DMS153 treated with DMSO at 0.1 percent for 48 hours (cell line): ENCODE measurements around the gene TOR3A.

Source experiments
- DNase-seq: peaks from one replicate; lab custom pipeline; 2025; ENCODE audit not compliant: unreplicated experiment; lab: John Stamatoyannopoulos, UW

TOR3A gene

GRCh38 chr1:179066471-179066870 is 15.4 kb upstream of the TOR3A start:
- DNase-seq, result no peak

- DNase-seq, result no peak
These were observed 4.5 kb upstream of the TOR3A start for GRCh38 chr1:179077396-179077795.

- DNase-seq, result peak; percentile 88
These were observed 2.6 kb upstream of the TOR3A start for GRCh38 chr1:179079113-179079761.

GRCh38 chr1:179080866-179081686 is 794 bp upstream of the TOR3A start:
- DNase-seq, result no peak

- DNase-seq, result no peak
These were observed 596 bp downstream of the TOR3A start for GRCh38 chr1:179082333-179082998.

- no peak for DNase-seq
These were observed 1.1 kb downstream of the TOR3A start for GRCh38 chr1:179082999-179083335.

GRCh38 chr1:179083533-179083932 is 1.7 kb downstream of the TOR3A start:
- DNase-seq, result no peak

- no peak for DNase-seq
These were observed 5.8 kb downstream of the TOR3A start for GRCh38 chr1:179087665-179088064.

- no peak for DNase-seq
These were observed 8.1 kb downstream of the TOR3A start for GRCh38 chr1:179089827-179090482.

GRCh38 chr1:179090522-179090921 is 8.7 kb downstream of the TOR3A start:
- no peak for DNase-seq

- no peak for DNase-seq
These were observed 9.1 kb downstream of the TOR3A start for GRCh38 chr1:179090923-179091322.

- no peak for DNase-seq
These were observed 9.9 kb downstream of the TOR3A start for GRCh38 chr1:179091691-179092165.

GRCh38 chr1:179092896-179093461 is 11.1 kb downstream of the TOR3A start:
- DNase-seq, result no peak

- DNase-seq, result no peak
These were observed 12.9 kb downstream of the TOR3A start for GRCh38 chr1:179094818-179095217.

GRCh38 chr1:179095377-179095776 is 13.5 kb downstream of the TOR3A start:
- no peak for DNase-seq

GRCh38 chr1:179095924-179096323 is 14.1 kb downstream of the TOR3A start:
- DNase-seq, result no peak

- no peak for DNase-seq
These were observed 18.0 kb downstream of the TOR3A start for GRCh38 chr1:179099891-179100290.

GRCh38 chr1:179101566-179101965 is 19.7 kb downstream of the TOR3A start:
- no peak for DNase-seq

GRCh38 chr1:179103999-179104398 is 22.1 kb downstream of the TOR3A start:
- no peak for DNase-seq

GRCh38 chr1:179104611-179105250 is 22.9 kb downstream of the TOR3A start:
- no peak for DNase-seq

- DNase-seq, result no peak
These were observed 23.5 kb downstream of the TOR3A start for GRCh38 chr1:179105393-179105792.
